ENCODE results near the gene FFAR4.

The FFAR4 gene

GRCh38 chr10:93598157-93598556 is 31.7 kb downstream of the FFAR4 start:
- no peak overlapping the region for H3K27ac ChIP-seq (ENCODE audit: low read depth in 2 of 2, low read length in 2 of 2)
- H3K9ac ChIP-seq (ENCODE audit: low read depth in 1 of 2, low read length in 2 of 2) = no peak overlapping the region
- H3K36me3 ChIP-seq (ENCODE audit: control insufficient read depth in 2 of 2, insufficient read depth in 2 of 2, low read length in 2 of 2) = no peaks in the 10 kb centered on the region
- H3K4me1 ChIP-seq (ENCODE audit: control insufficient read depth in 2 of 2, insufficient read depth in 2 of 2, low read length in 2 of 2) = peaks cover 4 to 7% of the 10 kb centered on the region in 2 donors
- no peaks in the 10 kb centered on the region for H3K9me3 ChIP-seq (ENCODE audit: control insufficient read depth in 2 of 2, low read length in 2 of 2)
- H3K4me3 ChIP-seq (ENCODE audit: low read length in 2 of 2) = no peak overlapping the region
- peaks cover 5 to 28% of the 10 kb centered on the region in 2 donors for H3K27me3 ChIP-seq (ENCODE audit: control insufficient read depth in 2 of 2, insufficient read depth in 2 of 2, low read length in 2 of 2)

DNA sequence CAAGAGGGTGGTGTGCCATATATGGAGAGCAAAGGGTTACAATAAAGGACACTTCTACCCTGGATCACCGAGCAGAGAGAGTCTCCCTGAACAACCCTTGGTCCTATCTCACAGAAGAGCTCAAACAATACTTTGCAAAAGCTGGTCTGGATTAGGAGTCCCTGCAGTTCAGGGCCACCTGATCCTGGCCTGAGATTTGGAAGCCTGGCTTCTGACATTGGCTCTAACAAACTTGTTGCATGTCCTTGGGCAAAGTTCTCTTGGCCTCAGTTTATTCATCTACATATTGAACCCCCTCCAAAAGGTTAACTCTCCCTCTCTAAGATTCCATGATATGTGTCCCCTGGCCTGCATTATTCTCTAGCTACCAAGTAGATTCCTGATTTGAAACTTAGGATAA is 32.9 kb downstream of the FFAR4 start:
- Histone ChIP-seq H3K9me3 (ENCODE audit: control insufficient read depth in 2 of 2, low read length in 2 of 2) (no peaks in the 10 kb centered on the region), H3K9ac (ENCODE audit: low read depth in 1 of 2, low read length in 2 of 2) (no peak overlapping the region), H3K4me3 (ENCODE audit: low read length in 2 of 2) (no peak overlapping the region), H3K27ac (ENCODE audit: low read depth in 2 of 2, low read length in 2 of 2) (no peak overlapping the region), H3K4me1 (ENCODE audit: control insufficient read depth in 2 of 2, insufficient read depth in 2 of 2, low read length in 2 of 2) (peaks cover 4 to 7% of the 10 kb centered on the region in 2 donors), H3K27me3 (ENCODE audit: control insufficient read depth in 2 of 2, insufficient read depth in 2 of 2, low read length in 2 of 2) (peaks cover 8 to 28% of the 10 kb centered on the region in 2 donors), H3K36me3 (ENCODE audit: control insufficient read depth in 2 of 2, insufficient read depth in 2 of 2, low read length in 2 of 2) (no peaks in the 10 kb centered on the region)

GRCh38 chr10:93599778-93600177 is 33.3 kb downstream of the FFAR4 start:
- Histone ChIP-seq H3K4me1 (ENCODE audit: control insufficient read depth in 2 of 2, insufficient read depth in 2 of 2, low read length in 2 of 2) (peaks cover 4 to 7% of the 10 kb centered on the region in 2 donors), H3K27ac (ENCODE audit: low read depth in 2 of 2, low read length in 2 of 2) (no peak overlapping the region), H3K4me3 (ENCODE audit: low read length in 2 of 2) (no peak overlapping the region), H3K9me3 (ENCODE audit: control insufficient read depth in 2 of 2, low read length in 2 of 2) (no peaks in the 10 kb centered on the region), H3K9ac (ENCODE audit: low read depth in 1 of 2, low read length in 2 of 2) (no peak overlapping the region), H3K36me3 (ENCODE audit: control insufficient read depth in 2 of 2, insufficient read depth in 2 of 2, low read length in 2 of 2) (no peaks in the 10 kb centered on the region), H3K27me3 (ENCODE audit: control insufficient read depth in 2 of 2, insufficient read depth in 2 of 2, low read length in 2 of 2) (peaks cover 12 to 28% of the 10 kb centered on the region in 2 donors)

DNA sequence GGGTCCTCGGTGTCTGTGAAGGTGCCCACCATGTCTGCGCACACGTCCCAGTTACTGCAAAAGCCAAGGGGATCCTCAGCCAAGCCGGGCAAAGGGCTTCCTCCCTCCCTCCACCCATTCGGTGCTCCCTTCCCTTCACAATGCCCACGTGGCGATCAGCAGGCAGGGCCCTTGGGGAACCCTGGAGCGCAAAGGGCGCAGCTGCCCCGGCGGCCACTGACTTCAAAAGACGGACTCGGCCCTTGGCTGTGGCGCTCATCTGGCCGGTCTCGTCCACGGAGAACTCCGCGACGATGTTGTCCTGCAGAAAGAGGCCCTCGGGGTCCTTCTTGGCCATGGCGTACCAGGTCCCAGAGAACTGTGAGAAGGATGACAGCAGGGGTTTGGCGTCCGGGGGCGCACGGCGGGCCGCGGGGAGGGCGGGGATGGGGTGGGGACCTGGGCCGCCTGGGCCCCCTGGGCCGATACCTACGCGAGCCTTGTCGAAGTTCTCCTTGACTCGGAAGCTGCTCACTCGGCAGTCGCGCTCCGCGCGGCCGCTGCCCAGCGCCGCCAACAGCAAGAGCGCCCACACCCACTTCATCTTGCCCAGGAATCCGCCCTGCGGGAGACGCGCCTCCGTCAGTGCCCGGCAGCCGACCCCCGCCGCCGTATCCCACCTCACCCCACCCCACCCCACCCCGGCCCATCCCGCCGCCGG is 34.1 kb downstream of the FFAR4 start:
- no peak overlapping the region for H3K27ac ChIP-seq (ENCODE audit: low read depth in 2 of 2, low read length in 2 of 2)
- H3K36me3 ChIP-seq (ENCODE audit: control insufficient read depth in 2 of 2, insufficient read depth in 2 of 2, low read length in 2 of 2) = no peaks in the 10 kb centered on the region
- H3K4me1 ChIP-seq (ENCODE audit: control insufficient read depth in 2 of 2, insufficient read depth in 2 of 2, low read length in 2 of 2) = peaks cover 4 to 7% of the 10 kb centered on the region in 2 donors
- H3K9ac ChIP-seq (ENCODE audit: low read depth in 1 of 2, low read length in 2 of 2) = no peak overlapping the region
- H3K27me3 ChIP-seq (ENCODE audit: control insufficient read depth in 2 of 2, insufficient read depth in 2 of 2, low read length in 2 of 2) = peaks cover 12 to 28% of the 10 kb centered on the region in 2 donors
- H3K4me3 ChIP-seq (ENCODE audit: low read length in 2 of 2) = peak overlapping the region in 1 of 2 donors; percentile 41
- H3K9me3 ChIP-seq (ENCODE audit: control insufficient read depth in 2 of 2, low read length in 2 of 2) = no peaks in the 10 kb centered on the region

DNA sequence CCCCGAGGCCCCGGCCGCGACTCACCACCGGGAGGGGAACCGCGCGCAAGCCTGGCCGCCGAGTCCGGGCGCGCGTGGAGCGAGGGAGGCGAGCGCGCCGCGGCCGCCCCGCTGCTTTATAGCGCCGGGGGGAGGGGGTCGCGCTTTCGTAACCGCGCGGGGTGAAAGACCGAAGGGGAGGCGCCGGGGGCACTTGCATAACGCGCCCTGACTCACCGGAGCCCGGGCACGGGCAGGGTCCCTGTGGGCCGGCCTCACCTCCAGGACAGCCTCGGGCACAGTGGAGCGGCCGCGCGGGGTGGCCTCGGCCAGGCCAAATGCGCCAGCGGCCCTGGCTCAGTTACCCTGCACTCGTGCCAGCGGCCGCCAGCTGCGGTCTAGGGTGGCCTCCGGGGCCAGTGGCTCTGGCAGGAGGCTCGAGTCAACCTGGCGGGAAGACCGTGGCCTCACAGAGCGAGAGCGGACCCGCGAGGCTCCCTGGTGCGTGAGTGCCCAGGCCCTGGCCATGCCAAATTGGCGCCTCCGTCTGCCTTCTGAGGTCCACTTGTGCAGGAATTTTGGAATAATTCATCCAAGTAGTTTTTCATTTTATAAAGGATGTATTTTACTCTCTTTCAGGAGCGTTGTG is 34.8 kb downstream of the FFAR4 start, which contains the start of gene RBP4:
TSS of gene RBP4 (minus strand) at position 90 of the 628 bp plus-strand sequence. CDS start 207 bp downstream, outside the sequence.
- Histone ChIP-seq H3K27ac (ENCODE audit: low read depth in 2 of 2, low read length in 2 of 2) (no peak within 1 kb of the TSS), H3K36me3 (ENCODE audit: control insufficient read depth in 2 of 2, insufficient read depth in 2 of 2, low read length in 2 of 2) (no peaks in the 10 kb centered on the region), H3K9me3 (ENCODE audit: control insufficient read depth in 2 of 2, low read length in 2 of 2) (no peaks in the 10 kb centered on the region), H3K4me3 (ENCODE audit: low read length in 2 of 2) (peak within 1 kb of the TSS; percentile 20 to 46), H3K9ac (ENCODE audit: low read depth in 1 of 2, low read length in 2 of 2) (peak within 1 kb of the TSS in 1 of 2 donors; percentile 19), H3K27me3 (ENCODE audit: control insufficient read depth in 2 of 2, insufficient read depth in 2 of 2, low read length in 2 of 2) (peaks cover 12 to 28% of the 10 kb centered on the region in 2 donors), H3K4me1 (ENCODE audit: control insufficient read depth in 2 of 2, insufficient read depth in 2 of 2, low read length in 2 of 2) (peaks cover 4 to 7% of the 10 kb centered on the region in 2 donors)

- Histone ChIP-seq H3K9me3 (ENCODE audit: control insufficient read depth in 2 of 2, low read length in 2 of 2) (no peaks in the 10 kb centered on the region), H3K4me3 (ENCODE audit: low read length in 2 of 2) (peak overlapping the region in 1 of 2 donors; percentile 20), H3K27me3 (ENCODE audit: control insufficient read depth in 2 of 2, insufficient read depth in 2 of 2, low read length in 2 of 2) (peaks cover 12 to 28% of the 10 kb centered on the region in 2 donors), H3K9ac (ENCODE audit: low read depth in 1 of 2, low read length in 2 of 2) (no peak overlapping the region), H3K36me3 (ENCODE audit: control insufficient read depth in 2 of 2, insufficient read depth in 2 of 2, low read length in 2 of 2) (no peaks in the 10 kb centered on the region), H3K27ac (ENCODE audit: low read depth in 2 of 2, low read length in 2 of 2) (no peak overlapping the region), H3K4me1 (ENCODE audit: control insufficient read depth in 2 of 2, insufficient read depth in 2 of 2, low read length in 2 of 2) (peaks cover 4 to 7% of the 10 kb centered on the region in 2 donors)
Observed at GRCh38 chr10:93601774-93602162, 35.3 kb downstream of the FFAR4 start.

DNA sequence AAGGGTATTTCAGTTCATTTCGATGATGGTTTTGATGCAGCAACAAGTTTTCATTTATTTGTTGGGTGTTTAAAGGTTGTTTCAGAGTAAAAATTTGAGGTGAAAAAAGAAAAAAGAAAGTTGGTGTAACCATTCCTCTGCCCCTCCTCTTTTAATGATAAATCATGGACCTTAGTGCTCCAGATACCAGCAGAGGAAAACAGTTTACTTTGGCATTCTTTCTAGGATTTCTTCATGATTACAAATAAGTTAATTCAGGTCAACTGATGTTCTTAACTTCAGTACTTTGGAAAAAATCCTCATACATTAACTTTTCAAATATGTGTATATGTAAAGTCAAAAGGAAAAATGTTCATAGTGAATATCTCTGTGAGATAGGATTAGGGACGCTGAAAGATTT is 36.6 kb downstream of the FFAR4 start:
- Histone ChIP-seq H3K27ac (ENCODE audit: low read depth in 2 of 2, low read length in 2 of 2) (no peak overlapping the region), H3K9ac (ENCODE audit: low read depth in 1 of 2, low read length in 2 of 2) (no peak overlapping the region), H3K4me3 (ENCODE audit: low read length in 2 of 2) (no peak overlapping the region), H3K9me3 (ENCODE audit: control insufficient read depth in 2 of 2, low read length in 2 of 2) (no peaks in the 10 kb centered on the region), H3K36me3 (ENCODE audit: control insufficient read depth in 2 of 2, insufficient read depth in 2 of 2, low read length in 2 of 2) (no peaks in the 10 kb centered on the region), H3K27me3 (ENCODE audit: control insufficient read depth in 2 of 2, insufficient read depth in 2 of 2, low read length in 2 of 2) (peaks cover 12 to 28% of the 10 kb centered on the region in 2 donors), H3K4me1 (ENCODE audit: control insufficient read depth in 2 of 2, insufficient read depth in 2 of 2, low read length in 2 of 2) (peaks cover 4 to 7% of the 10 kb centered on the region in 2 donors)

DNA sequence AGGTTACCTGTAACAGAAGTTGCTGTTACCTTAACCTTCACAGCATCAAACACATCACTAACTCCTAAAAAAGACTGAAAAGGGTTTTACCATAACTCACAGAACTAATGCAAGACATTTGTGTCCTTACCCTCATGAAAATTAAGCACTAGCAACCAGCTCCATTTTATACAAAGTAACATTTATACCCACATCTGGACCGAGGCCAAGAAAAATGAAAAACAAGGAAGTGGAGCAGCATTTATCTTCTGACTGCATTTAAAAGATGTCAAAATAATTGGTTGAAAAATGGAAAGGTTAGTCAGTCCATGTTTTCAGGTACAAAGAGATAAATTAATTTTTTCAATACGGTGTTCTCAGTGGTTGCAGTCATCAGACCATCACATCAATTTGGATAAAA is 37.7 kb downstream of the FFAR4 start:
- Histone ChIP-seq H3K9ac (ENCODE audit: low read depth in 1 of 2, low read length in 2 of 2) (no peak overlapping the region), H3K4me3 (ENCODE audit: low read length in 2 of 2) (no peak overlapping the region), H3K9me3 (ENCODE audit: control insufficient read depth in 2 of 2, low read length in 2 of 2) (no peaks in the 10 kb centered on the region), H3K27me3 (ENCODE audit: control insufficient read depth in 2 of 2, insufficient read depth in 2 of 2, low read length in 2 of 2) (peaks cover 12 to 28% of the 10 kb centered on the region in 2 donors), H3K27ac (ENCODE audit: low read depth in 2 of 2, low read length in 2 of 2) (no peak overlapping the region), H3K4me1 (ENCODE audit: control insufficient read depth in 2 of 2, insufficient read depth in 2 of 2, low read length in 2 of 2) (peaks cover 4 to 7% of the 10 kb centered on the region in 2 donors), H3K36me3 (ENCODE audit: control insufficient read depth in 2 of 2, insufficient read depth in 2 of 2, low read length in 2 of 2) (no peaks in the 10 kb centered on the region)

- Histone ChIP-seq H3K36me3 (ENCODE audit: control insufficient read depth in 2 of 2, insufficient read depth in 2 of 2, low read length in 2 of 2) (no peaks in the 10 kb centered on the region), H3K27ac (ENCODE audit: low read depth in 2 of 2, low read length in 2 of 2) (no peak overlapping the region), H3K4me3 (ENCODE audit: low read length in 2 of 2) (no peak overlapping the region), H3K9ac (ENCODE audit: low read depth in 1 of 2, low read length in 2 of 2) (no peak overlapping the region), H3K27me3 (ENCODE audit: control insufficient read depth in 2 of 2, insufficient read depth in 2 of 2, low read length in 2 of 2) (peaks cover 0 to 6% of the 10 kb centered on the region in 2 donors), H3K4me1 (ENCODE audit: control insufficient read depth in 2 of 2, insufficient read depth in 2 of 2, low read length in 2 of 2) (no peaks in the 10 kb centered on the region), H3K9me3 (ENCODE audit: control insufficient read depth in 2 of 2, low read length in 2 of 2) (no peaks in the 10 kb centered on the region)
Observed at GRCh38 chr10:93608421-93608820, 42.0 kb downstream of the FFAR4 start.

DNA sequence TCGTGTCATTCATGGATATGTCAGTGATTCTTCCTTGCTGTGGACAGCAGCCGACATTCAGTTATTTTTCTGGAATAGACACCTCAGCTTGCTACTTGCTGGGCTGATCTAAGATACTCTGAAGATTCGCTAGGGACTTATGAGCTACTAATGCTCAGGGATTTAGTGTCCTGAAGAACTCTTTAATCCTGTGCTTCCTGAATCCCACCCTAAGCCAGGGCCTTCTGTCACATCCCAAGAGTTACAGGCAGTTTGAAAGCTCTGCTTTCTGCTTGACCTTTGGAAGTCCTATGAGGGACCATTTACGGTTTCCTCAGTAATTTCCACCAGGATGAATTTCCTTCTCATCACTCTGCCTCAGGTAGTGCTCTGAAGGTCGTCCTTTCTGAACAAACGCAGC is 45.8 kb downstream of the FFAR4 start, which contains the start of gene PDE6C:
TSS of gene PDE6C (plus strand) at position 227 of the 400 bp plus-strand sequence. CDS start 189 bp downstream, outside the sequence.
- Histone ChIP-seq H3K4me1 (ENCODE audit: control insufficient read depth in 2 of 2, insufficient read depth in 2 of 2, low read length in 2 of 2) (no peaks in the 10 kb centered on the region), H3K27me3 (ENCODE audit: control insufficient read depth in 2 of 2, insufficient read depth in 2 of 2, low read length in 2 of 2) (no peaks in the 10 kb centered on the region), H3K36me3 (ENCODE audit: control insufficient read depth in 2 of 2, insufficient read depth in 2 of 2, low read length in 2 of 2) (no peaks in the 10 kb centered on the region), H3K9ac (ENCODE audit: low read depth in 1 of 2, low read length in 2 of 2) (no peak within 1 kb of the TSS), H3K27ac (ENCODE audit: low read depth in 2 of 2, low read length in 2 of 2) (no peak within 1 kb of the TSS), H3K9me3 (ENCODE audit: control insufficient read depth in 2 of 2, low read length in 2 of 2) (no peaks in the 10 kb centered on the region), H3K4me3 (ENCODE audit: low read length in 2 of 2) (no peak within 1 kb of the TSS)
